Liver (tissue), 3 donors: ENCODE measurements around the gene CUX1.

Experiments used
- CTCF ChIP-seq: fragments of 150-350 bp; IDR thresholded peaks from 2 replicates; pipeline ENCODE4 v1.5.1; 2017; ENCODE audit warnings: improper control_type of control experiment, low read depth, low read length; ENCODE audit not compliant: missing input control
- GABPA ChIP-seq, 2 donors: IDR thresholded peaks in 1 of 2; conservative IDR thresholded peaks in 1 of 2; 2 replicates each; pipeline ENCODE4 v1.6.1; 2016; ENCODE audit warnings: antibody characterized with exemption in 2 of 2, mild to moderate bottlenecking in 1 of 2, moderate library complexity in 1 of 2
- HNF4A ChIP-seq, 2 donors: conservative IDR thresholded peaks; 2 replicates each; pipeline ENCODE4 v1.6.1; 2016; ENCODE audit warnings: antibody characterized with exemption in 2 of 2, mild to moderate bottlenecking in 2 of 2
- HNF4G ChIP-seq: IDR thresholded peaks from 2 replicates; pipeline ENCODE4 v1.6.1; 2016; ENCODE audit warnings: antibody characterized with exemption
- JUND ChIP-seq, 2 donors: IDR thresholded peaks; 2 replicates each; pipeline ENCODE4 v1.6.1; 2016; ENCODE audit warnings: antibody characterized with exemption in 2 of 2
- RAD21 ChIP-seq, 2 donors: IDR thresholded peaks; 2 replicates each; pipeline ENCODE4 v1.6.1; 2016; ENCODE audit warnings: antibody characterized with exemption in 2 of 2, mild to moderate bottlenecking in 2 of 2
- SP1 ChIP-seq: IDR thresholded peaks from 2 replicates; pipeline ENCODE4 v1.6.1; 2018; ENCODE audit warnings: antibody characterized with exemption, mild to moderate bottlenecking
- TAF1 ChIP-seq: conservative IDR thresholded peaks from 2 replicates; pipeline ENCODE4 v1.6.1; 2016; ENCODE audit warnings: antibody characterized with exemption, mild to moderate bottlenecking
- YY1 ChIP-seq: IDR thresholded peaks from 2 replicates; pipeline ENCODE4 v1.6.1; 2016; ENCODE audit warnings: antibody characterized with exemption, mild to moderate bottlenecking
- ZBTB33 ChIP-seq: IDR thresholded peaks from 2 replicates; pipeline ENCODE4 v1.6.1; 2016; ENCODE audit warnings: antibody characterized with exemption
- TF ChIP-seq, protein P1 (sequence below): IDR thresholded peaks from 2 replicates; pipeline ENCODE4 v1.6.1; 2016; ENCODE audit warnings: antibody characterized with exemption
- TF ChIP-seq, protein P2 (sequence below): IDR thresholded peaks from 2 replicates; pipeline ENCODE4 v1.6.1; 2016; ENCODE audit warnings: antibody characterized with exemption, mild to moderate bottlenecking
- TF ChIP-seq, protein P3 (sequence below): IDR thresholded peaks from 2 replicates; pipeline ENCODE4 v1.6.1; 2016; ENCODE audit warnings: antibody characterized with exemption
- donor health status: healthy.
- donor health status: healthy.

DNA sequence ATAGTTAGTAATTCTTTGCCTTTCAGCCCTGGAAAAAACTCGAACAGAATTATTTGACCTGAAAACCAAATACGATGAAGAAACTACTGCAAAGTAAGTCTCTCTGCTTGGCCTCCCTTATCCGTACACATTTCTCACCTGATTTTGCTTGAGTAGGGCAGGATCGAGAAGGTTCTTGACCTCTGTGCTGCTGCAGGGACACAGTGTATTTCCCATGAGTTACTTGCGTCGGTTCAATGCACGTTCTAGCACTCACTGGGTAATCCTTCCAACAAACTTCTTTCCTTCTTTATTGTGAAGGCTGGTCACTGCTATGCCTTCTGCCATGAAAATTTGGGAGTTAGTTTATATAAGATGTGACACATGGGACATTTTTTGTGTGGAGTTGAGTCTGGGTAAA lies 297.8 kb downstream of the CUX1 start:
- TF ChIP-seq CTCF (no peak), TAF1 (no peak), SP1 (no peak), GABPA (IDR thresholded peaks at IDR 0.05 in 1 of 2, conservative IDR thresholded peaks at IDR 0.05 in 1 of 2) (no peak), JUND (IDR thresholded peaks at IDR 0.05) (no peak), RAD21 (IDR thresholded peaks at IDR 0.05) (no peak), YY1 (no peak), HNF4A (conservative IDR thresholded peaks at IDR 0.05) (no peak), HNF4G (no peak), ZBTB33 (no peak)
- TF ChIP-seq, protein P1, sequence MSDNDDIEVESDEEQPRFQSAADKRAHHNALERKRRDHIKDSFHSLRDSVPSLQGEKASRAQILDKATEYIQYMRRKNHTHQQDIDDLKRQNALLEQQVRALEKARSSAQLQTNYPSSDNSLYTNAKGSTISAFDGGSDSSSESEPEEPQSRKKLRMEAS: no peak
- TF ChIP-seq, protein P2, sequence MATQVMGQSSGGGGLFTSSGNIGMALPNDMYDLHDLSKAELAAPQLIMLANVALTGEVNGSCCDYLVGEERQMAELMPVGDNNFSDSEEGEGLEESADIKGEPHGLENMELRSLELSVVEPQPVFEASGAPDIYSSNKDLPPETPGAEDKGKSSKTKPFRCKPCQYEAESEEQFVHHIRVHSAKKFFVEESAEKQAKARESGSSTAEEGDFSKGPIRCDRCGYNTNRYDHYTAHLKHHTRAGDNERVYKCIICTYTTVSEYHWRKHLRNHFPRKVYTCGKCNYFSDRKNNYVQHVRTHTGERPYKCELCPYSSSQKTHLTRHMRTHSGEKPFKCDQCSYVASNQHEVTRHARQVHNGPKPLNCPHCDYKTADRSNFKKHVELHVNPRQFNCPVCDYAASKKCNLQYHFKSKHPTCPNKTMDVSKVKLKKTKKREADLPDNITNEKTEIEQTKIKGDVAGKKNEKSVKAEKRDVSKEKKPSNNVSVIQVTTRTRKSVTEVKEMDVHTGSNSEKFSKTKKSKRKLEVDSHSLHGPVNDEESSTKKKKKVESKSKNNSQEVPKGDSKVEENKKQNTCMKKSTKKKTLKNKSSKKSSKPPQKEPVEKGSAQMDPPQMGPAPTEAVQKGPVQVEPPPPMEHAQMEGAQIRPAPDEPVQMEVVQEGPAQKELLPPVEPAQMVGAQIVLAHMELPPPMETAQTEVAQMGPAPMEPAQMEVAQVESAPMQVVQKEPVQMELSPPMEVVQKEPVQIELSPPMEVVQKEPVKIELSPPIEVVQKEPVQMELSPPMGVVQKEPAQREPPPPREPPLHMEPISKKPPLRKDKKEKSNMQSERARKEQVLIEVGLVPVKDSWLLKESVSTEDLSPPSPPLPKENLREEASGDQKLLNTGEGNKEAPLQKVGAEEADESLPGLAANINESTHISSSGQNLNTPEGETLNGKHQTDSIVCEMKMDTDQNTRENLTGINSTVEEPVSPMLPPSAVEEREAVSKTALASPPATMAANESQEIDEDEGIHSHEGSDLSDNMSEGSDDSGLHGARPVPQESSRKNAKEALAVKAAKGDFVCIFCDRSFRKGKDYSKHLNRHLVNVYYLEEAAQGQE: no peak
- TF ChIP-seq, protein P3, sequence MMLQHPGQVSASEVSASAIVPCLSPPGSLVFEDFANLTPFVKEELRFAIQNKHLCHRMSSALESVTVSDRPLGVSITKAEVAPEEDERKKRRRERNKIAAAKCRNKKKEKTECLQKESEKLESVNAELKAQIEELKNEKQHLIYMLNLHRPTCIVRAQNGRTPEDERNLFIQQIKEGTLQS: no peak
